ENCODE results near the gene SEC31A. TPM values are rescaled to one million over a fixed set of nuclear protein-coding genes. Genes with fewer than 3 reads are reported as not detected.

The SEC31A gene
- total and polyA plus RNA-seq, 2 experiments from 2014 or later: 226 to 306 TPM

DNA sequence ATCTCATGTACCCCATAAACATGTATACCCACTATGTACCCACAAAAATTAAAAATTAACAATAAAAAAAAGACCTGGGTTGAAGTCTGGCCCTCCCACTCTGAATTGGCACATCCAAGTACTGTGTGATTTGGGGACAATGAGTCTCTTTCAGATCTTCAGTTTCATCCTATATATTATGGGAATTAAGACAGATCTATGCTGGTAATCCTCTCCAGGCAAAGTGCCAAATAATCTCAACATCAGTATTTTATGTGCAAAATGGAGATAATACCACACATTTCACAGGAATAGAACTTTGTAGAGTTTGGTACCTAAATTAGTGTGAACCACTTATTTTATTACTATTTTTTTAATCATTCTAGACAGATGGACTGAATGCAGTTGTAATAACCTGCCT, 81.3 kb downstream of the SEC31A start:
- no peaks in the 10 kb centered on the region for H3K27me3 ChIP-seq
- H3K36me3 ChIP-seq (replicated peaks; ENCODE audit: insufficient read depth, low read depth): no peaks in the 10 kb centered on the region
- H2AFZ ChIP-seq: no peak overlapping the region
- H3K4me2 ChIP-seq: no peak overlapping the region
- no peaks in the 10 kb centered on the region for H3K9me2 ChIP-seq (replicated peaks; ENCODE audit: insufficient read depth)
- H4K20me1 ChIP-seq (ENCODE audit: insufficient read depth, poor library complexity, severe bottlenecking): no peaks in the 10 kb centered on the region
- no peak overlapping the region for H3K27ac ChIP-seq
- no peak overlapping the region for H3K4me3 ChIP-seq
- no peaks in the 10 kb centered on the region for H3K79me2 ChIP-seq
- H3K9me3 ChIP-seq (ENCODE audit: low read depth): no peaks in the 10 kb centered on the region
- DNase-seq (ENCODE audit: low spot score): no peak
- TF ChIP-seq, protein P1, sequence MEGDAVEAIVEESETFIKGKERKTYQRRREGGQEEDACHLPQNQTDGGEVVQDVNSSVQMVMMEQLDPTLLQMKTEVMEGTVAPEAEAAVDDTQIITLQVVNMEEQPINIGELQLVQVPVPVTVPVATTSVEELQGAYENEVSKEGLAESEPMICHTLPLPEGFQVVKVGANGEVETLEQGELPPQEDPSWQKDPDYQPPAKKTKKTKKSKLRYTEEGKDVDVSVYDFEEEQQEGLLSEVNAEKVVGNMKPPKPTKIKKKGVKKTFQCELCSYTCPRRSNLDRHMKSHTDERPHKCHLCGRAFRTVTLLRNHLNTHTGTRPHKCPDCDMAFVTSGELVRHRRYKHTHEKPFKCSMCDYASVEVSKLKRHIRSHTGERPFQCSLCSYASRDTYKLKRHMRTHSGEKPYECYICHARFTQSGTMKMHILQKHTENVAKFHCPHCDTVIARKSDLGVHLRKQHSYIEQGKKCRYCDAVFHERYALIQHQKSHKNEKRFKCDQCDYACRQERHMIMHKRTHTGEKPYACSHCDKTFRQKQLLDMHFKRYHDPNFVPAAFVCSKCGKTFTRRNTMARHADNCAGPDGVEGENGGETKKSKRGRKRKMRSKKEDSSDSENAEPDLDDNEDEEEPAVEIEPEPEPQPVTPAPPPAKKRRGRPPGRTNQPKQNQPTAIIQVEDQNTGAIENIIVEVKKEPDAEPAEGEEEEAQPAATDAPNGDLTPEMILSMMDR (IDR thresholded peaks at IDR 0.05; ENCODE audit: poor library complexity): no peak
- TF ChIP-seq EZH2phosphoT487 (IDR thresholded peaks at IDR 0.05; ENCODE audit: low read depth, severe bottlenecking, unreplicated experiment) (no peak), EZH2 (IDR thresholded peaks at IDR 0.05; ENCODE audit: borderline replicate concordance) (no peak)
- no peaks in the 10 kb centered on the region for H3K4me1 ChIP-seq (ENCODE audit: insufficient read depth)

DNA sequence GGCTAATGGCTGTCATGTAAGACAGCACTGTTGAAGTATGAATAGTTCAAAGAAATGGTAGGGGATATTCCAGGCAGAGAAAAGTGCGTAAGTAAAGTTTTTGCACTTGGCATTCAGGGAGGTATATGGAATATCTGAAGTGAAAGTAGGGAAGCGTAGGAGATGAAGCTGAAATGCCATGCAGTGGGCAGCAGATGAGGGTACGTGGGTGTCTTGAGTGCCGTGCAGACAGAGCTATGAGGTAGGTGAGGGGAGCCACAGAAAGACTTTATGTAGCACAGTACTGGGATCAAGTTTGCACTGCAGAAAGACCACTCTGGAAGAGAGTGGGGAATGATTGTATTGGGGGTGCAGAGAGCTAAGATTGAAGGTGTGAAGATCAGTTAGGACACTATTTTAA, 87.2 kb downstream of the SEC31A start:
- H3K4me3 ChIP-seq: no peak overlapping the region
- WGBS (ENCODE audit: low lambda C conversion rate, missing lambda C conversion rate): 96% methylated on average over 4 of the region's 4 CpGs
- TF ChIP-seq EZH2phosphoT487 (IDR thresholded peaks at IDR 0.05; ENCODE audit: low read depth, severe bottlenecking, unreplicated experiment) (no peak), EZH2 (IDR thresholded peaks at IDR 0.05; ENCODE audit: borderline replicate concordance) (no peak)
- TF ChIP-seq, protein P1 (IDR thresholded peaks at IDR 0.05; ENCODE audit: poor library complexity): no peak
- no peak overlapping the region for H3K27ac ChIP-seq
- H3K9me3 ChIP-seq (ENCODE audit: low read depth): no peaks in the 10 kb centered on the region
- peaks cover 21% of the 10 kb centered on the region for H3K27me3 ChIP-seq
- no peaks in the 10 kb centered on the region for H3K79me2 ChIP-seq
- H3K4me2 ChIP-seq: no peak overlapping the region
- DNase-seq (ENCODE audit: low spot score): no peak
- no peaks in the 10 kb centered on the region for H4K20me1 ChIP-seq (ENCODE audit: insufficient read depth, poor library complexity, severe bottlenecking)
- H3K9me2 ChIP-seq (replicated peaks; ENCODE audit: insufficient read depth): no peaks in the 10 kb centered on the region
- no peak overlapping the region for H2AFZ ChIP-seq
- no peaks in the 10 kb centered on the region for H3K36me3 ChIP-seq (replicated peaks; ENCODE audit: insufficient read depth, low read depth)
- H3K4me1 ChIP-seq (ENCODE audit: insufficient read depth): peaks cover 5% of the 10 kb centered on the region

DNA sequence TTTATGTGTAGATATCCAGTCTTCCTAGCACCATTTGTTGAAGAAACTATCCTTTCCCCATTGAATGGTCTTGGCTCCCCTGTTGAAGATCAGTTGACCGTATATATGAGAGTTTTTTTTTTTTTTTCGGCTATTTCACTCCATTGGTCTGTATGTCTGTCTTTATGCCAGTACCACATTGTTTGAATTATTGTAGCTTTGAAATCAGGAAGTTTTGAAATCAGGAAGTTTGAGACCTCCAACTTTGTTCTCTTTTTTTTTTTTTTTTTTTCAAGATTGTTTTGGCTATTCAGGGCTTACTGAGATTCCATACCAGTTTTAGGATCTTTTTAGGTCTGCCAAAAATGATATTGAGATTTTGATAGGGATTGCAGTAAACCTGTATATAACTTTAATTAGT, 88.0 kb downstream of the SEC31A start:
- Histone ChIP-seq H3K4me2 (no peak overlapping the region), H2AFZ (no peak overlapping the region), H3K4me1 (ENCODE audit: insufficient read depth) (peaks cover 5% of the 10 kb centered on the region), H3K4me3 (no peak overlapping the region), H3K27me3 (peaks cover 21% of the 10 kb centered on the region), H3K9me3 (ENCODE audit: low read depth) (no peaks in the 10 kb centered on the region), H3K36me3 (replicated peaks; ENCODE audit: insufficient read depth, low read depth) (no peaks in the 10 kb centered on the region), H4K20me1 (ENCODE audit: insufficient read depth, poor library complexity, severe bottlenecking) (no peaks in the 10 kb centered on the region), H3K9me2 (replicated peaks; ENCODE audit: insufficient read depth) (no peaks in the 10 kb centered on the region), H3K27ac (no peak overlapping the region), H3K79me2 (no peaks in the 10 kb centered on the region)
- 84% methylated on average over 2 of the region's 2 CpGs for WGBS (ENCODE audit: low lambda C conversion rate, missing lambda C conversion rate)
- DNase-seq (ENCODE audit: low spot score): no peak
- no peak for TF ChIP-seq EZH2phosphoT487 (IDR thresholded peaks at IDR 0.05; ENCODE audit: low read depth, severe bottlenecking, unreplicated experiment)
- TF ChIP-seq, protein P1 (IDR thresholded peaks at IDR 0.05; ENCODE audit: poor library complexity): no peak
- TF ChIP-seq EZH2 (IDR thresholded peaks at IDR 0.05; ENCODE audit: borderline replicate concordance): no peak
